ENCODE results near the gene TBX4. TPM values are rescaled to one million over a fixed set of nuclear protein-coding genes. Genes with fewer than 3 reads are reported as not detected.

TBX4 gene
- total and polyA plus RNA-seq, 2 experiments from 2014 or later = not detected

- DNase-seq (ENCODE audit: low spot score) (no peak), ATAC-seq (no peak)
- Histone ChIP-seq H3K4me3 (no peak overlapping the region), H3K9me2 (ENCODE audit: insufficient read depth) (no peaks in the 10 kb centered on the region), H3K36me3 (ENCODE audit: insufficient read depth) (no peaks in the 10 kb centered on the region), H3K79me2 (replicated peaks; ENCODE audit: insufficient read depth) (no peaks in the 10 kb centered on the region), H3K27me3 (ENCODE audit: insufficient read depth) (no peaks in the 10 kb centered on the region), H4K20me1 (replicated peaks; ENCODE audit: insufficient read depth) (no peaks in the 10 kb centered on the region), H3F3A (replicated peaks; ENCODE audit: low read depth) (no peaks in the 10 kb centered on the region), H3K4me1 (ENCODE audit: insufficient read depth) (no peaks in the 10 kb centered on the region), H3K4me2 (no peak overlapping the region), H2AFZ (no peak overlapping the region), H3K27ac (ENCODE audit: low read depth) (no peak overlapping the region)
- H3K4me1 Mint-ChIP-seq = peaks cover 7% of the 10 kb centered on the region
- no peak overlapping the region for H3K4me3 Mint-ChIP-seq
- H3K27me3 Mint-ChIP-seq (ENCODE audit: insufficient read depth, low read depth, poor library complexity) = peaks cover 1% of the 10 kb centered on the region
- H3K36me3 Mint-ChIP-seq (ENCODE audit: low read depth) = no peaks in the 10 kb centered on the region
- H3K9me3 Mint-ChIP-seq = no peaks in the 10 kb centered on the region
- TF ChIP-seq ZNF331 (CRISPR knock-in tag; IDR thresholded peaks at IDR 0.05; ENCODE audit: low read depth) = no peak
- no peak for TF ChIP-seq EZH2phosphoT487 (IDR thresholded peaks at IDR 0.05; ENCODE audit: unreplicated experiment)
- TF ChIP-seq NANOG (IDR thresholded peaks at IDR 0.05; ENCODE audit: borderline replicate concordance) = no peak
- no peak for TF ChIP-seq EZH2 (IDR thresholded peaks at IDR 0.05; ENCODE audit: low read depth, unreplicated experiment)
- TF ChIP-seq, protein P1, sequence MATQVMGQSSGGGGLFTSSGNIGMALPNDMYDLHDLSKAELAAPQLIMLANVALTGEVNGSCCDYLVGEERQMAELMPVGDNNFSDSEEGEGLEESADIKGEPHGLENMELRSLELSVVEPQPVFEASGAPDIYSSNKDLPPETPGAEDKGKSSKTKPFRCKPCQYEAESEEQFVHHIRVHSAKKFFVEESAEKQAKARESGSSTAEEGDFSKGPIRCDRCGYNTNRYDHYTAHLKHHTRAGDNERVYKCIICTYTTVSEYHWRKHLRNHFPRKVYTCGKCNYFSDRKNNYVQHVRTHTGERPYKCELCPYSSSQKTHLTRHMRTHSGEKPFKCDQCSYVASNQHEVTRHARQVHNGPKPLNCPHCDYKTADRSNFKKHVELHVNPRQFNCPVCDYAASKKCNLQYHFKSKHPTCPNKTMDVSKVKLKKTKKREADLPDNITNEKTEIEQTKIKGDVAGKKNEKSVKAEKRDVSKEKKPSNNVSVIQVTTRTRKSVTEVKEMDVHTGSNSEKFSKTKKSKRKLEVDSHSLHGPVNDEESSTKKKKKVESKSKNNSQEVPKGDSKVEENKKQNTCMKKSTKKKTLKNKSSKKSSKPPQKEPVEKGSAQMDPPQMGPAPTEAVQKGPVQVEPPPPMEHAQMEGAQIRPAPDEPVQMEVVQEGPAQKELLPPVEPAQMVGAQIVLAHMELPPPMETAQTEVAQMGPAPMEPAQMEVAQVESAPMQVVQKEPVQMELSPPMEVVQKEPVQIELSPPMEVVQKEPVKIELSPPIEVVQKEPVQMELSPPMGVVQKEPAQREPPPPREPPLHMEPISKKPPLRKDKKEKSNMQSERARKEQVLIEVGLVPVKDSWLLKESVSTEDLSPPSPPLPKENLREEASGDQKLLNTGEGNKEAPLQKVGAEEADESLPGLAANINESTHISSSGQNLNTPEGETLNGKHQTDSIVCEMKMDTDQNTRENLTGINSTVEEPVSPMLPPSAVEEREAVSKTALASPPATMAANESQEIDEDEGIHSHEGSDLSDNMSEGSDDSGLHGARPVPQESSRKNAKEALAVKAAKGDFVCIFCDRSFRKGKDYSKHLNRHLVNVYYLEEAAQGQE (IDR thresholded peaks at IDR 0.05; ENCODE audit: unreplicated experiment) = no peak
- no peak for TF ChIP-seq STAT1 (IDR thresholded peaks at IDR 0.05; ENCODE audit: unreplicated experiment)
- no peak for TF ChIP-seq ZNF462 (CRISPR knock-in tag; IDR thresholded peaks at IDR 0.05)
- no peak for TF ChIP-seq ETS1 (IDR thresholded peaks at IDR 0.05)
- TF ChIP-seq CREB1 (CRISPR knock-in tag; IDR thresholded peaks at IDR 0.05; ENCODE audit: low read depth) = no peak
- TF ChIP-seq POLR2AphosphoS5 (IDR thresholded peaks at IDR 0.05; ENCODE audit: low read depth) = no peak
- TF ChIP-seq, protein P2, sequence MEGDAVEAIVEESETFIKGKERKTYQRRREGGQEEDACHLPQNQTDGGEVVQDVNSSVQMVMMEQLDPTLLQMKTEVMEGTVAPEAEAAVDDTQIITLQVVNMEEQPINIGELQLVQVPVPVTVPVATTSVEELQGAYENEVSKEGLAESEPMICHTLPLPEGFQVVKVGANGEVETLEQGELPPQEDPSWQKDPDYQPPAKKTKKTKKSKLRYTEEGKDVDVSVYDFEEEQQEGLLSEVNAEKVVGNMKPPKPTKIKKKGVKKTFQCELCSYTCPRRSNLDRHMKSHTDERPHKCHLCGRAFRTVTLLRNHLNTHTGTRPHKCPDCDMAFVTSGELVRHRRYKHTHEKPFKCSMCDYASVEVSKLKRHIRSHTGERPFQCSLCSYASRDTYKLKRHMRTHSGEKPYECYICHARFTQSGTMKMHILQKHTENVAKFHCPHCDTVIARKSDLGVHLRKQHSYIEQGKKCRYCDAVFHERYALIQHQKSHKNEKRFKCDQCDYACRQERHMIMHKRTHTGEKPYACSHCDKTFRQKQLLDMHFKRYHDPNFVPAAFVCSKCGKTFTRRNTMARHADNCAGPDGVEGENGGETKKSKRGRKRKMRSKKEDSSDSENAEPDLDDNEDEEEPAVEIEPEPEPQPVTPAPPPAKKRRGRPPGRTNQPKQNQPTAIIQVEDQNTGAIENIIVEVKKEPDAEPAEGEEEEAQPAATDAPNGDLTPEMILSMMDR (conservative IDR thresholded peaks at IDR 0.05; ENCODE audit: low read depth in 2 of 2) = no peak
- no peak for TF ChIP-seq ZNF114 (CRISPR knock-in tag; IDR thresholded peaks at IDR 0.05)
- no peak for TF ChIP-seq JUNB (IDR thresholded peaks at IDR 0.05; ENCODE audit: unreplicated experiment)
- no peak overlapping the region for H3K27ac Mint-ChIP-seq
These were observed 58.8 kb downstream of the TBX4 start for GRCh38 chr17:61510991-61511390.

All from GM23338 (cell line).